PC-9 (cell line): Measurements from ENCODE around the gene VWA3A. TPM values are rescaled to one million over a fixed set of nuclear protein-coding genes. Genes with fewer than 3 reads are reported as not detected.
A peak's percentile ranks its signal among the peaks of the same experiment; 100 is the strongest.

Experiments
- BruUV-seq: library from RNA; stranded (reverse); fragments of 400-500 nt; replicated peaks from 2 replicates; lab custom pipeline; 2021; lab: Mats Ljungman, UMichigan
- CTCF ChIA-PET: fragments of 300-600 bp; sonication (Branson Sonifier 250); formaldehyde crosslinking; loops from one replicate; lab custom pipeline; 2022; ENCODE audit warnings: antibody characterized with exemption; lab: Charles Lee
- POLR2A ChIA-PET: fragments of 300-600 bp; sonication (Branson Sonifier 250); formaldehyde crosslinking; loops from one replicate; lab custom pipeline; 2022; ENCODE audit warnings: antibody characterized with exemption; ENCODE audit not compliant: unreplicated experiment; lab: Charles Lee
- DNase-seq, 2 experiments: peaks; one replicate each; pipeline versions ENCODE4 v3.0.0 to v3.0.0-alpha.2; 2015 to 2022; ENCODE audit warnings: mixed read lengths in 1 of 2
- H2AFZ ChIP-seq: fragments of 200-600 bp; sonication (generic); 2 replicates; pipeline ENCODE4 v1.8.1; 2017; ENCODE audit warnings: antibody characterized with exemption
- H3F3A ChIP-seq: fragments of 200-600 bp; sonication (generic); 2 replicates; pipeline ENCODE4 v1.8.1; 2017; ENCODE audit warnings: antibody characterized with exemption, mild to moderate bottlenecking, low read depth; ENCODE audit not compliant: insufficient read depth
- H3K27ac ChIP-seq: fragments of 200-600 bp; sonication (generic); 2 replicates; pipeline ENCODE4 v1.6.1; 2016; ENCODE audit warnings: mixed run types
- H3K27me3 ChIP-seq: fragments of 200-600 bp; sonication (generic); 2 replicates; pipeline ENCODE4 v1.6.1; 2016; ENCODE audit warnings: low read depth, mixed run types; ENCODE audit not compliant: insufficient read depth
- H3K36me3 ChIP-seq: fragments of 200-600 bp; sonication (generic); 2 replicates; pipeline ENCODE4 v1.6.1; 2016; ENCODE audit warnings: low read depth, mixed run types
- H3K4me1 ChIP-seq: fragments of 200-600 bp; sonication (generic); replicated peaks from 2 replicates; pipeline ENCODE4 v1.6.1; 2016; ENCODE audit warnings: mixed run types; ENCODE audit not compliant: insufficient read depth
- H3K4me2 ChIP-seq: fragments of 200-600 bp; sonication (generic); 2 replicates; pipeline ENCODE4 v1.6.1; 2017; ENCODE audit warnings: mixed run types
- H3K4me3 ChIP-seq: fragments of 200-600 bp; sonication (generic); 2 replicates; pipeline ENCODE4 v1.6.1; 2016; ENCODE audit warnings: mixed run types
- H3K79me2 ChIP-seq: fragments of 200-600 bp; sonication (generic); 2 replicates; pipeline ENCODE4 v1.6.1; 2017; ENCODE audit warnings: low read depth, mixed run types
- H3K9me2 ChIP-seq: fragments of 200-600 bp; sonication (generic); 2 replicates; pipeline ENCODE4 v1.8.1; 2017; ENCODE audit warnings: mild to moderate bottlenecking; ENCODE audit not compliant: insufficient read depth
- H3K9me3 ChIP-seq: fragments of 200-600 bp; sonication (generic); 2 replicates; pipeline ENCODE4 v1.8.1; 2016; ENCODE audit warnings: low read depth; ENCODE audit not compliant: insufficient read depth
- H4K20me1 ChIP-seq: fragments of 200-600 bp; sonication (generic); 2 replicates; pipeline ENCODE4 v1.8.1; 2017; ENCODE audit not compliant: insufficient read depth
- EZH2 ChIP-seq: fragments of 200-600 bp; sonication (generic); IDR thresholded peaks from 2 replicates; pipeline ENCODE4 v1.8.0; 2017; ENCODE audit warnings: antibody characterized with exemption, low read depth
- intact Hi-C: fragments of 100-400 bp; cut with micrococcal nuclease; formaldehyde crosslinking; loops from one replicate; pipeline ENCODE4 v1.10.0; 2022; ENCODE audit not compliant: unreplicated experiment
- total RNA-seq: library from RNA; stranded (reverse); gene quantifications from 2 replicates; pipeline ENCODE4 v1.2.3, GENCODE V29; 2021
- TF ChIP-seq, protein P1 (sequence below): fragments of 200-600 bp; sonication (generic); conservative IDR thresholded peaks from 2 replicates; pipeline ENCODE4 v1.6.1; 2017; ENCODE audit warnings: mixed run types, antibody characterized with exemption, mild to moderate bottlenecking, moderate library complexity

The VWA3A gene
- total RNA-seq, 1 experiment from 2014 or later = 0.83 TPM

DNA sequence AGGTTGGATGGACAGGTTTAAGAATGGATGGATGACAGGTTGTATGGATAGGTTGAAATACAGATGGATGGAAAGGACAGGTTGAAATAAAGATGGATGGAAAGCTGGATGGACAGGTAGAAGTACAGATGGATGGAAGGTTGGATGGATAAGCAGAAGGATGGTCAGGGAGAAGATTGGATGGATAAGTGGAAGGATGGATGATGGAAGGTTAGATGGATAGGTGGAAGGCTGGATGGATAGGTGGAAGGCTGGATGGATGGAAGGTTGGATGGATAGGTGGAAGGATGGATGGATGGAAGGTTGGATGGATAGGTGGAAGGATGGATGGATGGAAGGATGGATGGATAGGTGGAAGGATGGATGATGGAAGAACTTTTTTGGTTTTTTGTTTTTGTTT is 69.1 kb downstream of the VWA3A start:
- H3K4me3 ChIP-seq = no peak overlapping the region
- BruUV-seq = no TSS peak
- DNase-seq = no peak
- no peak overlapping the region for H3K4me2 ChIP-seq
- H3K36me3 ChIP-seq = no peaks in the 10 kb centered on the region
- no peaks in the 10 kb centered on the region for H3K79me2 ChIP-seq
- intact Hi-C loops = no loop called here
- no peaks in the 10 kb centered on the region for H3K4me1 ChIP-seq
- H3K9me3 ChIP-seq = no peaks in the 10 kb centered on the region
- no peaks in the 10 kb centered on the region for H4K20me1 ChIP-seq
- no peaks in the 10 kb centered on the region for H3K9me2 ChIP-seq
- ChIA-PET POLR2A (no interaction called here), CTCF (no interaction called here)
- TF ChIP-seq, protein P1, sequence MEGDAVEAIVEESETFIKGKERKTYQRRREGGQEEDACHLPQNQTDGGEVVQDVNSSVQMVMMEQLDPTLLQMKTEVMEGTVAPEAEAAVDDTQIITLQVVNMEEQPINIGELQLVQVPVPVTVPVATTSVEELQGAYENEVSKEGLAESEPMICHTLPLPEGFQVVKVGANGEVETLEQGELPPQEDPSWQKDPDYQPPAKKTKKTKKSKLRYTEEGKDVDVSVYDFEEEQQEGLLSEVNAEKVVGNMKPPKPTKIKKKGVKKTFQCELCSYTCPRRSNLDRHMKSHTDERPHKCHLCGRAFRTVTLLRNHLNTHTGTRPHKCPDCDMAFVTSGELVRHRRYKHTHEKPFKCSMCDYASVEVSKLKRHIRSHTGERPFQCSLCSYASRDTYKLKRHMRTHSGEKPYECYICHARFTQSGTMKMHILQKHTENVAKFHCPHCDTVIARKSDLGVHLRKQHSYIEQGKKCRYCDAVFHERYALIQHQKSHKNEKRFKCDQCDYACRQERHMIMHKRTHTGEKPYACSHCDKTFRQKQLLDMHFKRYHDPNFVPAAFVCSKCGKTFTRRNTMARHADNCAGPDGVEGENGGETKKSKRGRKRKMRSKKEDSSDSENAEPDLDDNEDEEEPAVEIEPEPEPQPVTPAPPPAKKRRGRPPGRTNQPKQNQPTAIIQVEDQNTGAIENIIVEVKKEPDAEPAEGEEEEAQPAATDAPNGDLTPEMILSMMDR = no peak
- TF ChIP-seq EZH2 = no peak
- H3F3A ChIP-seq = no peaks in the 10 kb centered on the region
- peaks cover 14% of the 10 kb centered on the region; the same call in 1 of the 2 replicates for H3K27me3 ChIP-seq
- H3K27ac ChIP-seq = no peak overlapping the region
- no peak overlapping the region for H2AFZ ChIP-seq

DNA sequence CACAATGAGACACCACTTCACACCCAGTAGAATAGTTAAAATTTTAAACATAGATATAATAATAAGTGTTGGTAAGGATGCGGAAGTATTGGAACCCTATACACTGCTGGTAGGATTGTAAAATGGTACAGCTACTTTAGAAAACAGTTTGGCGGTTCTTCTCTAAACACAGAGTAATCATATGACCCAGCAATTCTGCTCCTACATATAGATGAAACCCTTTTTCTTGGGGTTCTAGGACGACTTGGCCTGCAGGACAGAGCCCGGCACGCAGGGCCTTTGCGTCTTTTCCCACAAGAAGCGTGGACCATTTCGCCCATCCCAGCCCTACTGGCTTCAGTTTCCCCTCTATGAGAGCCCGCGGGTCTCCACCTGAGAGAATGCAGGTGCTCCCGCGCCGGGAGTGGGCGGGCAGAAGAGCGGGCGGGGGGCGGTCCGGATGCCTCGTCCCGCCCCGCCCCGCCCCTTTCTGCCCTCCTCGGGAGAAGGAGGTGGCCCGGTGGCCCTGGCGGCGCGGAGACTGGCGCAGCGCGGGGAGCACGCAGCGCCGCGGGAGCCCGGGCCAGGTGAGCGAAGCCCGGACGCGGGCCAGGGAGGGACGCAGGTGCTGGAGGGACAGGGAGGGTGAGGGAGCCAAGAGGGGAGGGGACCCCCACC is 69.8 kb downstream of the VWA3A start, which contains the start of gene SDR42E2:
Gene SDR42E2 (plus strand): TSS at position 508 of the 657 bp plus-strand sequence. CDS start 3,077 bp downstream, outside the sequence.
- Histone ChIP-seq H3K79me2 (no peaks in the 10 kb centered on the region), H3K36me3 (no peaks in the 10 kb centered on the region), H3K4me2 (peak within 1 kb of the TSS; percentile 50), H3K4me1 (no peaks in the 10 kb centered on the region), H3K9me3 (no peaks in the 10 kb centered on the region), H4K20me1 (no peaks in the 10 kb centered on the region), H3K27me3 (peaks cover 14% of the 10 kb centered on the region; the same call in 1 of the 2 replicates), H3K27ac (no peak within 1 kb of the TSS), H3K4me3 (no peak within 1 kb of the TSS), H3K9me2 (no peaks in the 10 kb centered on the region), H2AFZ (no peak within 1 kb of the TSS), H3F3A (no peaks in the 10 kb centered on the region)
- BruUV-seq = no TSS peak
- peak in 1 of 2 experiments; percentile 41 for DNase-seq
- CTCF ChIA-PET = no interaction called here
- TF ChIP-seq, protein P1 = no peak
- TF ChIP-seq EZH2 = no peak
- intact Hi-C loops = no loop called here
- POLR2A ChIA-PET = no interaction called here

DNA sequence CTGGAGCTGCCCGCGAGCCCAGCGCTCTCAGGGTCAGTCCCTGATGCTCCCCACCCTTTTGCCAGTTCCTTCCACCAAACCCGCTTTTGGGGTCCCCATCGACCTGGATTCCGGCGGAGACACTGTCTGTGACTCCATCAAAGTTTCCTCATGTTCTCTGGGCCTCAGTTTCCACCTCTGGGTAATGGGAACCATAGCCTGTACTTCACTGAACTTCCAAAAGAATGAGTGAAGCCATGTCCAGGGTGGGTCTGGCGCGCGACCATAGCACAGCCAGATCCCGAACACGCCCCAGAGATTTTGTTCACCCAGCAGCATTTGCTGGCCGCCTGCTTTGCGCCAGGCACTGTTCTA is 70.3 kb downstream of the VWA3A start:
- Histone ChIP-seq H3K9me2 (no peaks in the 10 kb centered on the region), H3K4me2 (peak overlapping the region; percentile 50), H2AFZ (no peak overlapping the region), H3K4me1 (no peaks in the 10 kb centered on the region), H3F3A (no peaks in the 10 kb centered on the region), H3K79me2 (no peaks in the 10 kb centered on the region), H3K27me3 (peaks cover 14% of the 10 kb centered on the region; the same call in 1 of the 2 replicates), H3K9me3 (no peaks in the 10 kb centered on the region), H3K27ac (no peak overlapping the region), H3K36me3 (no peaks in the 10 kb centered on the region), H3K4me3 (no peak overlapping the region), H4K20me1 (no peaks in the 10 kb centered on the region)
- DNase-seq = no peak
- no peak for TF ChIP-seq EZH2
- TF ChIP-seq, protein P1 = no peak
- BruUV-seq = no TSS peak
- intact Hi-C loops = no loop called here
- POLR2A ChIA-PET = no interaction called here
- CTCF ChIA-PET = no interaction called here
